ENCODE data around the gene CLNK. TPM values are rescaled to one million over a fixed set of nuclear protein-coding genes. Genes with fewer than 3 reads are reported as not detected.

CLNK gene
- total RNA-seq, 1 donor from 2014 or later: 2.4 TPM

- no peak for DNase-seq (ENCODE audit: low spot score)
Observed at GRCh38 chr4:10613926-10614478, 70.6 kb downstream of the CLNK start.

- no peak for DNase-seq (ENCODE audit: low spot score)
Observed at GRCh38 chr4:10612476-10612875, 72.1 kb downstream of the CLNK start.

- DNase-seq (ENCODE audit: low spot score): peak; percentile 64
Observed at GRCh38 chr4:10611673-10612072, 72.9 kb downstream of the CLNK start.

DNA sequence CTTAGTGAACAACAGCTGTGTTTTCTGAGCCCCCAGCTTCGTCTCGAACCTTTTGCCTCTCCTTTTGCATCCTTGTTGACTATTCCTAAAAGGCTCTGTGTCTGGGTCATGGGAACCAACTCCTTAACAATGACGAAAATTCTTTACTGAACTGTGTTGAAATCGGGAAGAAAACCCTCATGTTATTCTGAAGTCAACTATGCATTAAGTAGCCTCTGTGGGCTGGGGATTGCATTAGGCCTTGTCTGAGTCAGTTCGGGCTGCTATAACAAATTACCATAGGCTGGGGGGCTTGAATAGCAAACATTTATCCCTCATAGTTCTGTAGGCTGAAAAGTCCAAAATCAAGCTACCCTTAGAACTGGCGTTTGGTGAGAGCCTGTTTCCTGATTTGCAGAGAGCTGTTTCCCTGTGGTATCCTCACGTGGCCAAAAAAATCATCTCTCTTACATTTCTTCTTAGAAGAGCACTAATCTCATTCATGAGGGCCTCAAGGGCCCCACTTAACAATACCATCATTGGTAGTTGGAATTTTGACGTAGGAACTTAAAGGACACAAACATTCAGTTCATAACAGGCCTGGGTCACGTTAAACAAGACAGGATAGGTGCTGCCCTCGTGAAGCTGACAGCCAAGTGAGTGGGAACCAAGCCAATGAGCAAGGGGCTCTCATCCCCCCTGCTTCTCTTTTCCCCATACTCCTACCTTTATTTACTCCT is 75.9 kb downstream of the CLNK start:
- DNase-seq (ENCODE audit: low spot score): no peak

- no peak for DNase-seq (ENCODE audit: low spot score)
Observed at GRCh38 chr4:10607206-10607605, 77.4 kb downstream of the CLNK start.

DNA sequence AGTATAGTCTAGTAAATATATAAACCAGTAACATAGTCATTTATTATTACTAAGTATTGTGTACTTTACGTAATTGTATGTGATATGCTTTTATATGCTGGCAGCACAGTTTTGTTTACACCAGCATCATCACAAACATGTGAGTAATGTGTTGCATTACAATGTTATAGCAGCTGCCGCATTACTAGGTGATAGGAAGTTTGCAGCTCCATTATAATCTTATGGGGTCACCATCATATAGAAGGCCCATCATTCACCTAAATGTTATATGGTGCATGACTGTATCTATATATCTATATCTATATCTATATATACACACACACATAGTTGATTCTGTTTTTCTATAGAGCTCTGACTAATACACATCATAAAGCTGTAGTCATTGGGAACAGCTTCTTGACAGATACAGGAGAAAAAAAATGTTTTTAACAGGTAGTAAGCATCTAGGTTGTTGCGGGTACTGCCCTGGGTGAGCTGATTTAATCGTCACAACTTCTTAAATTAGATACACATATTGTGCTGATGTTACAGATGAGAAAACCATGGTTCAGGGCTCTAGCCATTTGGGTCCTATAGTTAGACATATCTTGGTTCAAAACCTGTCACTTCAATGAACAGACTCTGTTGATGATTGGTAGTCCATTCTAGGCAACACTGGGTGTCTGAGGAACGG is 77.9 kb downstream of the CLNK start:
- DNase-seq (ENCODE audit: low spot score): no peak

DNA sequence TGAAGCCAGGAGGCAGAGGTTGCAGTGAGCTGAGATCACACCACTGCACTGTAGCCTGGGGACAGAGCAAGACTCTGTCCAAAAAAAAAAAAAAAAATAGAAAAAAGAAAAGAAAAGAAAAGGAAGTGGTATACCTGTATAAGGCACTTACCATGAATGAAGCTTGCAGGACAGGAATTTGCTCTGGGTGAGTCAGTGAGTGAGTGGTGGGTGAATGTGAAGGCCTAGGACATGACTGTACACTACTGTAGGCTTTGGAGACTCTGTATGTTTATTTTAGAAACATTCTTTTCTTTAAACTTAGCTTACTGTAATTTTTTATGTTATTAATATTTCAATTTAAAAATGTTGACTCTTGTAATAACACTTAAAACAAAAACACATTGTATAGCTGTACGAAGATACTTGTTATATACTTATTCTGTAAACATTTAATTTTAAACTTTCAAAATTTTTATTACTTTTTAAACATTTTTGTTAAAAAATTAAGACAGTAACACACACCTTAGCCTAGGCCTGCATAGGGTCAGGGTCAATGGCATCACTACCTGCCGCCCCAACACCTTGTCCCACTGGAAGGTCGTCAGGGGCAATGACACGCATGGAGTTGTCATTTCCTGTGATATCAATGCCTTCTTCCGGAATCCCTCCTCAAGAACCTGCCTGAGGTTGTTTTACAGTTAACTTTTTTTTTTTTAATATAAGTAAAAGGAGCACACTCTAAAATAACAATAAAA is 78.7 kb downstream of the CLNK start:
- no peak for DNase-seq (ENCODE audit: low spot score)

- no peak for DNase-seq (ENCODE audit: low spot score)
Observed at GRCh38 chr4:10605031-10605430, 79.5 kb downstream of the CLNK start.

GRCh38 chr4:10599574-10599973 is 85.0 kb downstream of the CLNK start:
- no peak for DNase-seq (ENCODE audit: low spot score)

GRCh38 chr4:10598829-10599228 is 85.7 kb downstream of the CLNK start:
- no peak for DNase-seq (ENCODE audit: low spot score)

DNA sequence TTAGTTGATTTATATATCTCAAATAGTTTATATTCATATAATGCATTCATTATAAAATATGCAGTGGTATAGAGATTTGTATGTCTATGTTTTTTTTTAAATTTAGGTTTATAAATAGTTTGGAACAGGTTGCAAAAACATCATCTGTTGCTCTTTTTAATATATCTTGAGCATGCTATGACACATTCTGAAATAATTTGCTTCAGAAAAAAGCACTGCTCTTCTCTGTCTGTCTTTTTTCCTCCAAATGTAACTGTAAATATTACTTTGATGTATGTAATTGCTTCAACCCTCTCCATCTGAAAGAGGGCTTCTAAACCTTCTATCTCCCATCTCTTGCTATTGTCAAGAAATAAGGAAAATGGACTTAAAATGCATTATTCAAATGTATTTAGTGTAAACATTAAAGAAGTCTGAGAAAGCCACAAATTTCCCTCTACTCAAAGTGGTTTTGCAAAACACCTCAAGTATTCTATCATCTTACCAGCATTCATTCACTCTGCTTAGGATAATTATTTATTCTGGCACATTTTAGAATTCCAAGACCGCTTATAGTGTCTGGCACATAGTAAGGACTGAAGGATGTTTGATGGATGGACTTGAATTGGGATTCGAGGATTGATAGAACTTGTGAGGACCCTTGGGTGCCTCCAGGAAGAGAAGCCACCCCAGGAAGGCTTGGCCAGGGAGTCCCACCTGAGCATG is 87.8 kb downstream of the CLNK start:
- no peak for DNase-seq (ENCODE audit: low spot score)

GRCh38 chr4:10593130-10593529 is 91.4 kb downstream of the CLNK start:
- no peak for DNase-seq (ENCODE audit: low spot score)

DNA sequence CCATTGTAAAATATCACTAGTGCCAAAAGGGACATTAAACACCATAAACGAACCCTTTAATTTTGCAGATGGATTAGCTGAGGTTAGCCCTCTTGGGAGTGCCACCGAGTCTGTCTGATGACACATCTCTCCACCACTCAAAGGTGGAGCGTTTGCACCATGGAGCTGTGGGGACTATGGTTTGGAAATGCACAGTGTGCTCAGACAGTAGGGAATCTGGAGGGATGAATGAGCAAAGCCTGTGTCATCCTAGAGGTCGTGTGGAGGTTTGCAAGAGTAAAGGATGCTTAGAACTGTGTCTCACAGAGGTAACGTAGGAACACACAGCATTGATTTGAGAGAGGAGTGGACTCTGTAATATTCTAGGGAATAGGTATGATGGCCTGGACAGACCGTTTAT is 93.7 kb downstream of the CLNK start:
- DNase-seq (ENCODE audit: low spot score): no peak

GRCh38 chr4:10589799-10590198 is 94.8 kb downstream of the CLNK start:
- DNase-seq (ENCODE audit: low spot score): no peak

DNA sequence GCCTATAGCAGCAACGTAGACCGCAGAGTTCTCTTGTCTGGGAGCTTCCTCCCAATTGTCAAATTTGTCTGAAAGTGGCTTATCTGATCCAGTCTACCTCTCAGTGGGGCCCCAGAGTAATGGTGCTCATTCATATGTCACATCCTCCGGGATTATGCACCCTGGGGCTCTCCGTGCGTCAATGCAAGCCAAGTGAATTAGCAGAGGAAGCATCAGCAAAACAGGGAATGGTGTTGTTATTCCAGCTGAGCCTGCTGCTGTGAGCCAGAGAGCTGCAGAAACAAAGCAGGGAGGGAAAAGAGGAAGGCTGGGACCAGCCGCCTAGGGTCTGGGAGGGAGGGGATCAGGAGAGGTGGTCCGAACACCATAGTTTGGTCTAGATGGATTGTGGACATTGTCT is 95.2 kb downstream of the CLNK start:
- DNase-seq (ENCODE audit: low spot score): no peak

DNA sequence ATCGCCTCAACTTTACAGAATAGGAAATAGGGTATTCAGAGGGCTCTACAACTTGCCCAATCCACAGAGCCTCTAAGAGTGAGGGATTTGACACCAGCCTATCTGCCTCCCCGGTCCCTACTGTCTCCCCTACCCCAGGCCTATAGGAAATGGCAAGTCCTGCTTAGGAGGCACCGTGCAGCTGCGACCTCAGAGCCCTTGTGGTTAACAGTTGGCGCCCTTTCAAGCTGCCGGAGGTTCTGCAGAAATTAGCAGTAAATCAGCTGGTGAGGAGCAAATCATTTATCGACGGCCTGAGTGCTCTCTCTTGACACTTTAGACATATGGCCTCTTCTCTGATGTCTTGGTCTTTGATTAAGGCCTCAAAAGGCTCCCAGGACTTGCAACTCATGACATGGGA is 96.9 kb downstream of the CLNK start:
- no peak for DNase-seq (ENCODE audit: low spot score)

DNA sequence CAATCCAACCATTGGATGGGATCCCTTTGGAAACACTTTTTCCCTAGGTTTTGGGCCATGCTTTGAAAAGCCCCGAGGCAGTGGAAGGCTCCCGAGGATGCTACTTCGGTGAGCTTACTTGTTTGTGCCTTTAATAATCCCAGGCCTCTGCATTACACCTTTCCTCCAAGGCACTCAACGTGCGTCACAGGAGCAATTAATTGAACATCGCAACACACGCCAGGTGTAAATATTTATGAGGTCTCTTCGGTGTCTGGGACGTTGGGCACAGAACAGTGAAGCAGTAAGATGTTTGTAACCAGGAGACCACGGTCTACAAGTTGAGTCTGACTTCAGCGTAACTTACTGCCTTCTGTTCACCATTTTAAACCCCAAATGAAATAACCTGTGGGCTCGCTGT is 97.3 kb downstream of the CLNK start:
- DNase-seq (ENCODE audit: low spot score): no peak

GRCh38 chr4:10584042-10584441 is 100.5 kb downstream of the CLNK start:
- DNase-seq (ENCODE audit: low spot score): peak; percentile 81

DNA sequence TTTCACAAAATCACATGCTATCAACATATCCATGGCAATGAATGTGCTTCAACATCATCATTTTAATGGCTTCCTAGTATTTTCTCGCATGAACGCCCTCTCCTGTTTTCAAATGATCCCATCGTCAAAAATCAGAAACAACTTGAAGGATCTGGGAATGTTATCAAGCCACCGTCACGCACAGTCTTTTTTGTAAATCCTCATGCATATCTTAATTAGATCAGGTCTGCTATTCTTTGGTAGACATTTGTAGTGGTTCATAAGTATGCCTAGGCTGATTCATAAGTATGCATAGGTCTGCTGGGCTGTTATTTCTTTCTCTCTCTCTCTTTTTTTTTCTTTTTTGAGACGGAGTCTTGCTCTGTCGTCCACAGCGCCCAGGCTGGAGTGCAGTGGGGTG is 101.6 kb downstream of the CLNK start:
- no peak for DNase-seq (ENCODE audit: low spot score)

- peak; percentile 75 for DNase-seq (ENCODE audit: low spot score)
Observed at GRCh38 chr4:10582059-10582686, 102.4 kb downstream of the CLNK start.

- DNase-seq (ENCODE audit: low spot score): no peak
Observed at GRCh38 chr4:10581022-10581421, 103.5 kb downstream of the CLNK start.
